GOT3 (cell line): ENCODE measurements around the gene ZNF628.
"Not testable (repeated sequence)": the region's sequence is repeated elsewhere in the genome, so short reads cannot be mapped to it uniquely, and the experiment has no call there.

Experiments
- DNase-seq: peaks from one replicate; lab custom pipeline; 2025; ENCODE audit warnings: mixed read lengths; lab: John Stamatoyannopoulos, UW

ZNF628 gene

GRCh38 chr19:55476100-55476775 lies at the start of gene ZNF628:
ZNF628 (plus strand) TSS chr19:55476617; CDS start chr19:55479911, 3,294 bp downstream.
- peak; percentile 93 for DNase-seq

GRCh38 chr19:55431183-55431582 lies 45.2 kb upstream of the ZNF628 start:
- DNase-seq, result no peak

DNA sequence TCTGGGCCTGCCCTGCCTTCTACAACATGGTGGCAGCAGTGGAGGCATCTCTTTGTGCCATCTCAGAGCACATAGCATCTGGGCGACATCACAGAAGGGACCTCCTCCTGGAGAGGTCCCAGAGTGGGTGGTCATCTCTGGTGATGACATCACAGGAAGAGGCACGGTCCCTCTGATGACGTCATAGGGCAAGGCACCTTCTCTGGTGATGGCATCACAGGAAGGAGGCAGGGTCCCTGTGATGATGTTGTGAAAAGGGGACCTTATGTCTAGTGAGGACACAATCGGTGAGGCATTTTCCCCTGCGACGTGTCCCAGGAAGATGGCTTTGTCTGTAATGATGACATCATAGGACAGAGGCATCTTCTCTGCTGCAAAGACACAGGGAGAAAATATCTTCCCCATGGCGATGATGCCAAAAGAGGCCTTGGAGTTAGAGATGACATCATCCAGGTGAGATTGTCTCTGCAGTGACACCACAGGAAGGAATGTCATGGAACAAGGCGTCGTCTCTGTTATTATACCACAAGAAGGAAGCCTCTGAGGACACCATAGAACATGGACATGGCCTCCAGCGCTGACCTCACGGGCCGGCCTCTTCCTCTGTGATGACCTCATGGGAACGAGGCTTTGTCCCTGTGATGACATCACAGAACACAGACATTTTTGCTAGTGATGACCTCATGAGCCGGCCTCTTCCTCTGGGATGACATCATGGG lies 44.0 kb upstream of the ZNF628 start:
- DNase-seq, result no peak

DNA sequence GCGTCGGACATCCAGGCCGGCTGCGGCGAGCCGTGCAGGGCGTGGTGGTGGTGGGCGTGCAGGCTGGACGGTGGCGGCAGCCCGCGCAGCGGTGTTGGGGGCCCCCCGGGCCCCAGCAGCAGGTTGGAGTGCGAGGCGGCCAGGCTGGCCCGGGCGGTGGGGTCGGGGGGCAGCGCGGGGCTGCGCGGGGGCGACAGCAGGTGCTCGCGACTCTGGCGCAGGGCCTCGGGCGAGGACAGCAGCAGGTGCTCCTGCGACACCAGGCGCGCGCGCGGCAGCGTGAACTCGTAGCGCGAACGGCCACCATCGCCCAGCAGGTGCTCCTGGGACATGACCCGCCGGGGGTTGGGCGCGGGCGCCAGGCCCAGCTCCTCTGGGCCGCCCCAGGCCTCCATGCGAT lies 43.1 kb upstream of the ZNF628 start:
- no peak for DNase-seq

DNA sequence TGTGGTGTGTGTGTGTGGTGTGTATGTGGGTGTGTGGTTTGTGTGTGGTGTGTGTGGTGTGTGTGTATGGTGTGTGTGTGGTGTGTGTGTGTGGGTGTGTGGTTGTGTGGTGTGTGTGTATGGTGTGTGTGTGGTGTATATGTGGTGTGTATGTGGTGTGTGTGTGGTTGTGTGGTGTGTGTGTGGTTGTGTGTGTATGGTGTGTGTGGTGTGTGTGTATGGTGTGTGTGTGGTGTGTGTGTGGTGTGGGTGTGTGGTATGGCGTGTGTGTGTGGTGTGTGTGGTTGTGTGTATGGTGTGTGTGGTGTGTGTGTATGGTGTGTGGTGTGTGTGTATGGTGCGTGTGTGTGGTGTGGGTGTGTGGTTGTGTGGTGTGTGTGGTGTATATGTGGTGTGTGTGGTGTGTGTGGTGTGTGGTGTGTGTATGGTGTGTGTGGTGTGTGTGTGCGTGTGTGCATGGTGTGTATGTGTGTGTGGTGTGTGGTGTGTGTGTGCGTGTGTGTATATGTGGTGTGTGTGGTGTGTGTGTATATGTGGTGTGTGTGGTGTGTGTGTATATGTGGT lies 42.0 kb upstream of the ZNF628 start:
- DNase-seq, result no peak

- no peak for DNase-seq
These were observed 41.4 kb upstream of the ZNF628 start for GRCh38 chr19:55435020-55435419.

DNA sequence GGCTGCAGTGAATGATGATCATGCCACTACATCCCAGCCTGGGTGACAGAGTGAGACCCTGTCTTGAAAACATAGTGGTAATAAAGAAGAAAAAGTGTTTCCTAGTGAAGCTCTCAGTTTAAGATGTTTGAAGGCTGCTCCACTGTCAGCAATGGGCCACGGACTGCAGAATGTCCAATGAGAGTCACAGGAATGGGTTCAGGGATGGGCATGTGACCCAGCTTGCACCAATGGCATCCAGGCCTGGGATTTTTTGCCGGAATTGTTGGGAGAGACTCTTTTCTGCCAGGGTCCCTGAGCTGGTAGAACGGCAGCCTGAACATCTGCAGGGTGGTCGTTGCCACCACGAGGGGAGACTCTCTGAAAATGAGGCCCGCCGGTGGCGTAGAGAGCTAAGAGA lies 39.6 kb upstream of the ZNF628 start:
- DNase-seq, result no peak

GRCh38 chr19:55437410-55437809 lies 39.0 kb upstream of the ZNF628 start:
- DNase-seq, result no peak

- no peak for DNase-seq
These were observed 37.4 kb upstream of the ZNF628 start for GRCh38 chr19:55439052-55439451.

DNA sequence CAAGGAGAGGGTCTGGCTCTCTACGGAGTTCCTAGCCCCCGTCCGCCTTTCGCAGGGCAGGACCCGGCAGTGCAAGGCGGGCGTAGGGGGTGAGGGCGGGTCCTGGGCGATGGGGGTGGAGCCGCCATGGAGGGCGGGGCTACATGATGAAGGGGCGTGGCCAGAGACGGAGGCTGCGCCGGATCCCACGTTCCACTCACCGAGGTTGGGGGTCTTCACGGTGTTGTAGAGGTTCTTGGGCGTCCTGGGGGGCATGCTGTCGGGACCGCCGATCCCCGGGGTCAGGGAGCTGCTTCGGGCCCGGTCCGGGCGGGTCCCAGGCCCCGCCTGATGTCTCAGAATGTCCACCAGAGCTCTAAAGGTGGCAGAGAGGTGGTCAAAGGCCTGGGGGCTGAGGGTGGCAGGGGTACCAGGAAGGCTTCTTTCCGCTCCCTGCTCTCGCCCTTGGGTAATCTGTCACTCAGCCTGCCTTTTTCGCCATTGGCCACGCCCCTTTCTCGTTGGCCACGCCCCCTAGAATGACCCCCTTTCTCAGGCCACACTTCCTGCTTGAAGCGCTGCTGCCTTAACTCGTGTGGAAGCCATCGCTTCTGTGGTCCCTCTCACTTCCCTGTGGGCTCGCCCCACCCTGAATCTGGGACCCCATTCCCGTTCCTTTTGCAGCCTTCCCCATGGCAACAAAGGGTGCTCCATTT lies 35.9 kb upstream of the ZNF628 start:
- no peak for DNase-seq

DNA sequence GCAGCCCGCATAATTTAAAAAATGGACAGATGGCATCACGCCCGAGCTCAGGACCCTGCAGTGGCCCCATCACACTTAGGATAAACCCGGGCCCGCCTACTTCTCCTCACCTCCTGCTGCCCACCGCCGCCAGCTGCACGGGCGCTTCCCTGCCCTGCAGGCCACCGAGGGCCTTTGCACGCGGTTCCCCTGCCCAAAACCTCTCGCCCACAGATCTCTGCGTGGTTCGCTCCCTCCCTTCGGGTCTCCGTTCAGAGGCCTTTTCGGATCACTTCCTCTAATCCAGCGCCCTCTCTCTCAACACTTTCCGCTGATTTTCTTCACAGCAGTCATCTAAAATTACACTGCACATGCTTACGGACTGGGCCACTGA lies 35.1 kb upstream of the ZNF628 start:
- no peak for DNase-seq

GRCh38 chr19:55441692-55442321 lies 34.6 kb upstream of the ZNF628 start:
- no peak for DNase-seq

DNA sequence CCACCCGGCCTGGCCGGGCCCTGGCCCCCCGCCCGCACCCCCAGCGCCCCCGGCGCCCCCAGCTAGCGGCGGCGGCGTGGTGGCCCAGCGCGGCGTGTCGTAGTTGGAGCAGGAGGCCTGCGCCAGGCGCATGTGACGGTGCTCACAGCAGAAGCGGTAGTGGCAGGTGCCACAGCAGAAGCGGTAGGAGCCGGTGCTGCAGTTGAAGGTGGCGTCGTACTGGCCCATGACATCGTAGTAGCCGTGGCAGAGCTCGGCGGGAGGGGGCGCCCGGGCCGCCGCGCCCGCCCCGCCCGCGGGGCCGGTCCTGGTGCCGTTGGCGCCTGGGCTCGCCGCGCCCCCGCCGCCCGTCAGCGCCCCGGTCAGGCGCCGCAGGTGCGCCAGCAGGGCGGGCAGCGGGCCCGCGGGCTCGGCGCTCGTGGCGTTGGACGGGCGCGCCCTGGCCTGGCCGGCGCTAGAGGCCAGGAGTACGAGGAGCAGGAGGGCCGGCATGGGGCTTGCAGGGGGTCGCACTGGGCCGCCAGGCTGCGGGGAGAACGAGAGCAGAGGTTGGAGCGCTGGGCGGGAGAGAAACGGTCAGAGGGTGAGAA lies 34.0 kb upstream of the ZNF628 start:
- no peak for DNase-seq

GRCh38 chr19:55443045-55443823 lies 33.2 kb upstream of the ZNF628 start, which contains the start of gene SHISA7:
SHISA7 (minus strand) TSS chr19:55443300; CDS start chr19:55442863, 437 bp downstream.
- DNase-seq, result no peak

GRCh38 chr19:55443824-55444480 lies 32.5 kb upstream of the ZNF628 start:
- no peak for DNase-seq

DNA sequence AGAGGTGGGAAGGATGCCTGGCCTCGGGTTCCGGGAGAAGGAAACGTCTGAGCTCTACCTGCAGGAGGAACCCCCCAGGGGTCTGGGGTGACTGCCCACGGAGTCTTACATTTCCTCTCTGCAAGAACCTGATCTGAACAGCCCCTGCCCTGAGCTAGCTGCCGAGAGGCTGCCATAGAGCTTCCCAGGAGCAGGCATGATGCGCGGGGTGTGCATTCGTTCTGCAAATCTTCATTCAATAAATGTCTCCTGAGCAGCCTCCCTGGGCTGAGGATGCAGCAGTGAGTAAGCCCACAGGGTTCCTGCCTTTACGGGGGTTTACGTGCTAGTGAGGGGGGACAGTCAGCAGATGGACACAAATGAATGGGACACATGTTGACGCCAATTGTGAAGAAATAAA lies 31.8 kb upstream of the ZNF628 start:
- no peak for DNase-seq

- DNase-seq, result no peak
These were observed 30.4 kb upstream of the ZNF628 start for GRCh38 chr19:55446060-55446459.

- DNase-seq, result peak; percentile 20
These were observed 28.8 kb upstream of the ZNF628 start for GRCh38 chr19:55447421-55448174.

DNA sequence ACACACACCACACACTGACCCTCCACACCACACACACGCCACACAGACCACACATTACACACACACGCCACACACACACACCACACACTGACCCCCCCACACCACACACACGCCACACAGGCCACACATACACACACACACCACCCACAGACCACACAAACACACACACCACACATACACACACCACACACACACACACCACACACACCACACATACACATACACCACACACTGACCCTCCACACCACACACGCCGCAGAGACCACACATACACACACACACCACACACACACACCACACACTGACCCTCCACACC lies 28.3 kb upstream of the ZNF628 start:
- not testable (repeated sequence) for DNase-seq

- DNase-seq, result no peak
These were observed 26.9 kb upstream of the ZNF628 start for GRCh38 chr19:55449469-55449868.
